ENCODE data around the gene ZFP1. TPM values are rescaled to one million over a fixed set of nuclear protein-coding genes. Genes with fewer than 3 reads are reported as not detected.
A peak's percentile ranks its signal among the peaks of the same experiment; 100 is the strongest.

Gene ZFP1
- total RNA-seq, 4 donors from 2014 or later, result 3.1 to 9.1 (median 5.7) TPM

DNA sequence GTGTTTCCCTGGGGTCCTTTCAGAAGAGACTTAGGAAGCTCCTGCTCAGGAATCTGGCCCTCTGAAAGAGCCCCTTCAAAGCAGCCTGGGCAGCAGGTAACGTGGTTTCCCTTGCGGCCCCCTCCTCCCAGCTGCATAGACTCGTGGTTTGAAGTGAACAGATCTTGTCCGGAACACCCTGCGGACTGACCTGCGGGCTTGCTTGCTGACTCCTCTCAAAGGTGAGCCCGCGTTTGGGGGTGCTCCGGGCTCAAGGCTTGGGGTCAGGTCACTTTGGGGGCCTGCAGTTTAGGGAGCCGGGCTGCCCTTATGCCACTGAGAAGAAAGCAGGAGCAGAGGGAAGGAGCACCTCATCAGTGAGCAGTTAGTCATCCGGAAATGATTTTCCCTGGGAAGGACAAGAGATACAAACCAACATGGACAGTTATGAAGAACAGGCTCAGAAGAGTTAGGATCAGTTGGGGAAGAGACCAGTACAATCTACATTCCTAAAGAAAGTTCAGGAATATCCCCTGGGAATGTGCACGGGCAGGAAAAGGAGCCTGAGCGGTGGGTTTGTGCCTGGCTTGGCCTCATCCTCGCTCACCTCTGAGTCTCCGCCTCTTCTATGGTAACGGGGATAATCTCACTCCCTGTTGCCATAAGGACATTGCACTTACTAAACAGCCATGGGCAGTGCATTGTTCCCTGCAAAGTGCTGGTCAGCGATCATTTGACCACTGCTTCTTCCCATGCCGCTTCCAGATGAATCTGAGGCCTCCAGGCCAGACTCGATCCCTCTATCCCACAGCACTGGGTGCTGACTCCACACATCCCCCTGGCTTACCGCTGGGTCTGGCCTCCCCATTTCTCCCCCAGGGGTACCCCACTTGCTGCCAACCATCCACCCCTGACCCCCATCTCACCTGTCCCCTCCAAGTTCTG lies 41.7 kb upstream of the ZFP1 start:
- no peak for DNase-seq
- 88 to 93% methylated on average over 7 to 20 of the region's 20 CpGs for whole genome bisulfite sequencing, 2 donors
- no peak overlapping the region for H3K4me3 ChIP-seq
- H3K4me1 ChIP-seq, result peaks cover 59 to 77% (median 71%) of the 10 kb centered on the region in 3 donors
- H3K9me3 ChIP-seq, result no peaks in the 10 kb centered on the region
- intact Hi-C loops (cut with DNase I), result no loop called here
- TF ChIP-seq POLR2A (IDR thresholded peaks at IDR 0.05), result no peak
- TF ChIP-seq, protein P1, sequence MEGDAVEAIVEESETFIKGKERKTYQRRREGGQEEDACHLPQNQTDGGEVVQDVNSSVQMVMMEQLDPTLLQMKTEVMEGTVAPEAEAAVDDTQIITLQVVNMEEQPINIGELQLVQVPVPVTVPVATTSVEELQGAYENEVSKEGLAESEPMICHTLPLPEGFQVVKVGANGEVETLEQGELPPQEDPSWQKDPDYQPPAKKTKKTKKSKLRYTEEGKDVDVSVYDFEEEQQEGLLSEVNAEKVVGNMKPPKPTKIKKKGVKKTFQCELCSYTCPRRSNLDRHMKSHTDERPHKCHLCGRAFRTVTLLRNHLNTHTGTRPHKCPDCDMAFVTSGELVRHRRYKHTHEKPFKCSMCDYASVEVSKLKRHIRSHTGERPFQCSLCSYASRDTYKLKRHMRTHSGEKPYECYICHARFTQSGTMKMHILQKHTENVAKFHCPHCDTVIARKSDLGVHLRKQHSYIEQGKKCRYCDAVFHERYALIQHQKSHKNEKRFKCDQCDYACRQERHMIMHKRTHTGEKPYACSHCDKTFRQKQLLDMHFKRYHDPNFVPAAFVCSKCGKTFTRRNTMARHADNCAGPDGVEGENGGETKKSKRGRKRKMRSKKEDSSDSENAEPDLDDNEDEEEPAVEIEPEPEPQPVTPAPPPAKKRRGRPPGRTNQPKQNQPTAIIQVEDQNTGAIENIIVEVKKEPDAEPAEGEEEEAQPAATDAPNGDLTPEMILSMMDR (IDR thresholded peaks at IDR 0.05), result no peak
- H3K36me3 ChIP-seq, result peaks cover 0 to 27% (median 0%) of the 10 kb centered on the region in 3 donors
- no peaks in the 10 kb centered on the region for H3K27me3 ChIP-seq
- H3K27ac ChIP-seq, result peak overlapping the region; percentile 60 to 90 (median 86)

DNA sequence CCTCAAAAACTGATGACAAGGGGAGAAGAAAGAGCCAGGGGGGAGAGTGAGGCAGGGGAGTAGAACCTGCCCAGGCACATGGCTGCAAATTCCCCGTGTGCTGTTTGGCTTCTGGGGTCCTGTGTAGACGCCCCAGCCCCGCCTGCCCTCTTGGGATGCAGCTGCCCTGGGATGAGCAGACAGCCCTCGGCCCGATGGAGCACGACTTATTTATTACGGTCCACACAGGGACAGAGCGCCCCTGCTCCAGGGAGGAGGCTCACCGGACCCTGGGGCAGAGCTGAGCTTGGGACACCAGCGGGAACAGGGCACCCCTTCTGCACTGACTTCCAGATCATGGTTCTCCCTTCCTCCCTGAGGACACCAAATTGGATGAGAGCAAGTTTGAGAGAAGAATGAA lies 40.8 kb upstream of the ZFP1 start:
- 47 to 84% methylated on average over 4 to 7 of the region's 10 CpGs for WGBS, 2 donors
- H3K9me3 ChIP-seq, result no peaks in the 10 kb centered on the region
- intact Hi-C loops (cut with DNase I), result no loop called here
- H3K4me1 ChIP-seq, result peaks cover 59 to 86% (median 75%) of the 10 kb centered on the region in 3 donors
- H3K27me3 ChIP-seq, result no peaks in the 10 kb centered on the region
- peaks cover 0 to 27% (median 0%) of the 10 kb centered on the region in 3 donors for H3K36me3 ChIP-seq
- TF ChIP-seq POLR2A (IDR thresholded peaks at IDR 0.05), result no peak
- TF ChIP-seq, protein P1 (IDR thresholded peaks at IDR 0.05), result no peak
- DNase-seq, result no peak
- no peak overlapping the region for H3K4me3 ChIP-seq
- H3K27ac ChIP-seq, result peak overlapping the region; percentile 61 to 90 (median 80)

DNA sequence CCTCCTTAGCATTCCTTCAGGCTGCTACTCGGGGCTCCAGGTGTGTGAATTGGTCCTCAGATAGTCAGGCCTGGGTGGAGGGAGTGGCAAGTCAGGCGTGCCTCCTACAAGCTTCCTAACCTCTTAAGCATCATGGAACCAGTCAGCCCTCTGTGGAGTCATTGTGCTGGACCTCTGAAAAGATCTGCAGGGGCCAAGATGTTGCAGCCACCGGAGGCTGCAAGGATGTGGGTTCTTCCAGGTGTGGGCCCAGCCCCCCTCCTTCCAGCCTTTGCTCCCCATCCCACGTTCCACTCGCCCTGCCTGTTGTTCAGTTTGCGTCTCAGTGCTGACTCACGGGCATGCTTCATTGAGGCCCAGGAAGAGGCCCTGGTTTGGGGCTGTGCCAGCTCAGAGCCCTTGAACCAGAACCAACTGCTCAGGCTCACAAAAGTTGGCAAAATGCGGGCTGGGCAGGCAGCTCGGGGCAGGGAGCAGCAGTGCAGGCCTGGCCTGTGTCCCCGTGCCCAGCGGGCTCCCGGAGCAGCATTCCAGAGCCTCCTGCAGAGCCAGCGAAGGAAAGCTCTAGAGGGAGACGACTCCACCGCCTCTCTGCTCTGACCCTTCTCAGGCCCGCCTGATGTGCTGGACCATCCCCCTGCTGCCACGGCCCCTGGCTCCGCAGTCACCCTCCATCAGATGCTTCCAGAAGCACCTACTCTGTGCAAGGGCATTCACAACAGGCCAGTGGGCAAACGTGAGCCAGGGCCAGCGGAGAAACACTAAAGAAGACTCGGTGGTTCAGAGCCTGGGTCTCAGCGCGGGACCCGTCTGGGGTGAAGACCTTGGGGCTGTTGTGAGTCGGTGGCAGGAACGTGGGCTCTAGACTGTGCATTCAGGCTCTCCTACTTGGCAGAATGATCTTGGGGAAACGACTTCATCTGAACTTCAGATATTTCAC lies 39.3 kb upstream of the ZFP1 start:
- Histone ChIP-seq H3K27me3 (no peaks in the 10 kb centered on the region), H3K4me3 (peak overlapping the region in 2 of 4 donors; percentile 11 to 54), H3K9me3 (no peaks in the 10 kb centered on the region), H3K27ac (peak overlapping the region; percentile 78 to 90 (median 85)), H3K4me1 (peaks cover 59 to 96% (median 75%) of the 10 kb centered on the region in 3 donors), H3K36me3 (peaks cover 0 to 21% (median 0%) of the 10 kb centered on the region in 3 donors)
- TF ChIP-seq POLR2A (IDR thresholded peaks at IDR 0.05), result no peak
- TF ChIP-seq, protein P1 (IDR thresholded peaks at IDR 0.05), result no peak
- DNase-seq, result peak; percentile 32
- 37 to 42% methylated on average over 12 to 15 of the region's 27 CpGs for WGBS, 2 donors
- intact Hi-C loops (cut with DNase I), result no loop called here

DNA sequence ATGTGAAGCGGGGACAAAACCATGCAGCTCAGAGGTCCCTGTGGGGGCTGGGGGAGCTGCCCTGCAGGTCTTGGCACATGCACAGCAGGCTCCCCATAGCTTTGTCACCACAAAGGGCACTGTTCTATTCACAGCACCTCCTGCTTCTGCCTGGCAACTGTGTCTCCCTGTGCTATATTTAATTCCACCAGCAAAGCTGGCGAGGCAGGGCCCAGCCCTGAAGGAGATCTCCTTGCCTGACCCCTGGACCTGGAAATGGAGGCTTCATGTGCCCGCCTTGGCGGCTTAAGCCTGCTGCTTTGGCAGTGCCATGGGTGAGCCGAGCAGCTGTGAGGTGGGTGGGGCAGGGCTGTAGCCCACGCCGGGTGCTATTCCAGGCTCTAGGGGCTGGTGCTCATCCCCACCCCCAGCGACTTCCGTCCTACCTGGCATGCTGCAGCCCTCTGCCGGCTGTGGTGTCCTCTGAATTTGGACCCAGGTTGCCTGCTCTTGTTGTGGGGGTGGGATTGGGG lies 38.5 kb upstream of the ZFP1 start:
- TF ChIP-seq POLR2A (IDR thresholded peaks at IDR 0.05), result no peak
- TF ChIP-seq, protein P1 (IDR thresholded peaks at IDR 0.05), result peak in 4 of 6 experiments; percentile 5 to 18 (median 12)

More for the DNA sequence above, 38.5 kb upstream of the ZFP1 start:
- WGBS, 2 donors, result 20% methylated on average over 1 to 2 of the region's 10 CpGs
- H3K4me3 ChIP-seq, result peak overlapping the region in 2 of 4 donors; percentile 11 to 54
- DNase-seq, result no peak
- peaks cover 56 to 95% (median 71%) of the 10 kb centered on the region in 3 donors for H3K4me1 ChIP-seq
- H3K9me3 ChIP-seq, result no peaks in the 10 kb centered on the region
- H3K36me3 ChIP-seq, result peaks cover 0 to 14% (median 0%) of the 10 kb centered on the region in 3 donors
- peak overlapping the region; percentile 78 to 90 (median 85) for H3K27ac ChIP-seq
- intact Hi-C loops (cut with DNase I), result loop anchor here (2.0 to 10.0 kb wide), 2 partner anchors 111 to 405 kb away; partner anchors contain the start of genes MLKL and ZNRF1
- H3K27me3 ChIP-seq, result no peaks in the 10 kb centered on the region

All from esophagus squamous epithelium (tissue), 5 donors.